Measurements from ENCODE around the gene UNC93B1. TPM values are rescaled to one million over a fixed set of nuclear protein-coding genes. Genes with fewer than 3 reads are reported as not detected.
"Not testable (repeated sequence)": the region's sequence is repeated elsewhere in the genome, so short reads cannot be mapped to it uniquely, and the experiment has no call there.

UNC93B1 gene
- total RNA-seq, 1 donor from 2014 or later = 30.4 TPM

GRCh38 chr11:68010090-68011041 lies 6.5 kb upstream of the UNC93B1 start, which contains the start of gene ALDH3B1:
TSS of gene ALDH3B1 (plus strand) at chr11:68010327. CDS start at chr11:68015298, 4,971 bp downstream.
- no peak for DNase-seq (ENCODE audit: extremely low read depth, low read depth, low spot score)

- DNase-seq (ENCODE audit: extremely low read depth, low read depth, low spot score) = no peak
These were observed 5.6 kb upstream of the UNC93B1 start for GRCh38 chr11:68009391-68010089.

- no peak for DNase-seq (ENCODE audit: extremely low read depth, low read depth, low spot score)
These were observed 4.8 kb upstream of the UNC93B1 start for GRCh38 chr11:68008381-68009337.

- DNase-seq (ENCODE audit: extremely low read depth, low read depth, low spot score) = no peak
These were observed 3.8 kb upstream of the UNC93B1 start for GRCh38 chr11:68007498-68008380.

- no peak for DNase-seq (ENCODE audit: extremely low read depth, low read depth, low spot score)
These were observed 2.8 kb upstream of the UNC93B1 start for GRCh38 chr11:68006606-68007166.

GRCh38 chr11:68004551-68005335 lies 846 bp upstream of the UNC93B1 start:
- no peak for DNase-seq (ENCODE audit: extremely low read depth, low read depth, low spot score)

- DNase-seq (ENCODE audit: extremely low read depth, low read depth, low spot score) = no peak
These were observed 705 bp downstream of the UNC93B1 start for GRCh38 chr11:68002938-68003845.

- no peak for DNase-seq (ENCODE audit: extremely low read depth, low read depth, low spot score)
These were observed 1.3 kb downstream of the UNC93B1 start for GRCh38 chr11:68002575-68002937.

- no peak for DNase-seq (ENCODE audit: extremely low read depth, low read depth, low spot score)
These were observed 4.2 kb downstream of the UNC93B1 start for GRCh38 chr11:67999704-68000103.

GRCh38 chr11:67999201-67999629 lies 4.7 kb downstream of the UNC93B1 start:
- DNase-seq (ENCODE audit: extremely low read depth, low read depth, low spot score) = no peak

GRCh38 chr11:67998150-67999045 lies 5.5 kb downstream of the UNC93B1 start:
- no peak for DNase-seq (ENCODE audit: extremely low read depth, low read depth, low spot score)

- DNase-seq (ENCODE audit: extremely low read depth, low read depth, low spot score) = no peak
These were observed 6.4 kb downstream of the UNC93B1 start for GRCh38 chr11:67997475-67997921.

- no peak for DNase-seq (ENCODE audit: extremely low read depth, low read depth, low spot score)
These were observed 7.0 kb downstream of the UNC93B1 start for GRCh38 chr11:67996622-67997474.

GRCh38 chr11:67996051-67996450 lies 7.8 kb downstream of the UNC93B1 start:
- no peak for DNase-seq (ENCODE audit: extremely low read depth, low read depth, low spot score)

- not testable (repeated sequence) for DNase-seq (ENCODE audit: extremely low read depth, low read depth, low spot score)
These were observed 8.3 kb downstream of the UNC93B1 start for GRCh38 chr11:67995579-67995978.

All from glomerular endothelial cell (primary cell).